Lower lobe of right lung (tissue), 2 donors: ENCODE measurements around the gene CEP192. TPM values are rescaled to one million over a fixed set of nuclear protein-coding genes. Genes with fewer than 3 reads are reported as not detected.

ENCODE experiments used
- ATAC-seq, 2 donors: fragments of 200-7000 bp; cut with Tn5 transposase; one replicate each; pipeline ENCODE4 v1.9.1; 2020 to 2022; ENCODE audit warnings: mild to moderate bottlenecking in 2 of 2, moderate library complexity in 2 of 2
- DNase-seq: peaks from one replicate; pipeline ENCODE4 v3.0.0-alpha.2; 2020
- H3K27ac ChIP-seq: fragments of 200-600 bp; one replicate; pipeline ENCODE4 v1.8.0; 2022
- H3K27me3 ChIP-seq: fragments of 200-600 bp; one replicate; pipeline ENCODE4 v1.8.0; 2022; ENCODE audit warnings: low read depth
- H3K36me3 ChIP-seq: fragments of 200-600 bp; one replicate; pipeline ENCODE4 v1.8.0; 2022; ENCODE audit warnings: mild to moderate bottlenecking
- H3K4me1 ChIP-seq: fragments of 200-600 bp; one replicate; pipeline ENCODE4 v1.8.0; 2022
- H3K4me3 ChIP-seq: fragments of 200-600 bp; one replicate; pipeline ENCODE4 v1.8.0; 2022; ENCODE audit warnings: mild to moderate bottlenecking
- H3K9me3 ChIP-seq: fragments of 200-600 bp; one replicate; pipeline ENCODE4 v1.8.0; 2022
- intact Hi-C: fragments of 100-400 bp; cut with DNase I; formaldehyde crosslinking; loops from one replicate; pipeline ENCODE4 v1.11.0; 2022
- total RNA-seq: library from RNA; stranded (reverse); fragmentation: NEBNext Ultra II Directional; extraction: Animal tissue kit (Norgen Biotek cat#: 25700); gene quantifications from one replicate; pipeline ENCODE4 v1.2.1, GENCODE V29; 2021
- TF ChIP-seq, protein P1 (sequence below): fragments of 200-600 bp; IDR thresholded peaks from one replicate; pipeline ENCODE4 v1.8.0; 2022; ENCODE audit warnings: antibody characterized with exemption, mild to moderate bottlenecking
- donor health status: DM: no; HTN: yes; CAD: no; lungs with severe emphysema.

Gene CEP192
- total RNA-seq, 1 donor from 2014 or later = 29.1 TPM

GRCh38 chr18:13103366-13103765 is 112.2 kb downstream of the CEP192 start:
- Histone ChIP-seq H3K4me3 (no peak overlapping the region), H3K27me3 (no peaks in the 10 kb centered on the region), H3K27ac (no peak overlapping the region), H3K9me3 (no peaks in the 10 kb centered on the region), H3K4me1 (no peaks in the 10 kb centered on the region), H3K36me3 (peaks cover 90% of the 10 kb centered on the region)
- ATAC-seq = no peak
- TF ChIP-seq, protein P1, sequence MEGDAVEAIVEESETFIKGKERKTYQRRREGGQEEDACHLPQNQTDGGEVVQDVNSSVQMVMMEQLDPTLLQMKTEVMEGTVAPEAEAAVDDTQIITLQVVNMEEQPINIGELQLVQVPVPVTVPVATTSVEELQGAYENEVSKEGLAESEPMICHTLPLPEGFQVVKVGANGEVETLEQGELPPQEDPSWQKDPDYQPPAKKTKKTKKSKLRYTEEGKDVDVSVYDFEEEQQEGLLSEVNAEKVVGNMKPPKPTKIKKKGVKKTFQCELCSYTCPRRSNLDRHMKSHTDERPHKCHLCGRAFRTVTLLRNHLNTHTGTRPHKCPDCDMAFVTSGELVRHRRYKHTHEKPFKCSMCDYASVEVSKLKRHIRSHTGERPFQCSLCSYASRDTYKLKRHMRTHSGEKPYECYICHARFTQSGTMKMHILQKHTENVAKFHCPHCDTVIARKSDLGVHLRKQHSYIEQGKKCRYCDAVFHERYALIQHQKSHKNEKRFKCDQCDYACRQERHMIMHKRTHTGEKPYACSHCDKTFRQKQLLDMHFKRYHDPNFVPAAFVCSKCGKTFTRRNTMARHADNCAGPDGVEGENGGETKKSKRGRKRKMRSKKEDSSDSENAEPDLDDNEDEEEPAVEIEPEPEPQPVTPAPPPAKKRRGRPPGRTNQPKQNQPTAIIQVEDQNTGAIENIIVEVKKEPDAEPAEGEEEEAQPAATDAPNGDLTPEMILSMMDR = peak; percentile 15
- DNase-seq = no peak
- intact Hi-C loops = no loop called here

GRCh38 chr18:13105059-13105458 is 113.9 kb downstream of the CEP192 start:
- ATAC-seq = no peak
- no peak overlapping the region for H3K27ac ChIP-seq
- TF ChIP-seq, protein P1 = no peak
- no peaks in the 10 kb centered on the region for H3K4me1 ChIP-seq
- peaks cover 88% of the 10 kb centered on the region for H3K36me3 ChIP-seq
- H3K27me3 ChIP-seq = no peaks in the 10 kb centered on the region
- H3K9me3 ChIP-seq = no peaks in the 10 kb centered on the region
- H3K4me3 ChIP-seq = no peak overlapping the region
- intact Hi-C loops = no loop called here
- DNase-seq = no peak

- no peak overlapping the region for H3K4me3 ChIP-seq
- H3K9me3 ChIP-seq = no peaks in the 10 kb centered on the region
- H3K36me3 ChIP-seq = peaks cover 73% of the 10 kb centered on the region
- intact Hi-C loops = no loop called here
- ATAC-seq (no peak), DNase-seq (no peak)
- TF ChIP-seq, protein P1 = no peak
- no peaks in the 10 kb centered on the region for H3K4me1 ChIP-seq
- H3K27ac ChIP-seq = no peak overlapping the region
- no peaks in the 10 kb centered on the region for H3K27me3 ChIP-seq
These were observed 115.9 kb downstream of the CEP192 start for GRCh38 chr18:13107074-13107473.

DNA sequence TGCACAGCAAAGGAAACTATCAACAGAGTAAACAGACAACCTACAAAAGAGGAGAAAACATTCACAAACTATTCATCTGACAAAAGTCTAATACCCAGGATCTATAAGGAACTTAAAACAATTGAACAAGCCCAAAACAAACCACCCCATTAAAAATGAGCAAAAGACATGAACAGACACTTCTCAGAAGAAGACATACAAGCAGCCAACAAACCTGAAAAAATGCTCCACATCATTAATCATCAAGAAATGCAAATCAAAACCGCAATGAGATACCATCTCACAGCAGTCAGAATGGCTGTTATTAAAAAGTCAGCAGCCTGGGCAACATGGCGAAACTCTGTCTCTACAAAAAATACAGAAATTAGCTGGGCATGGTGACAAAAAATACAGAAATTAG is 117.2 kb downstream of the CEP192 start:
- TF ChIP-seq, protein P1 = no peak
- Histone ChIP-seq H3K27me3 (no peaks in the 10 kb centered on the region), H3K9me3 (no peaks in the 10 kb centered on the region), H3K4me3 (no peak overlapping the region), H3K27ac (no peak overlapping the region), H3K36me3 (peaks cover 63% of the 10 kb centered on the region), H3K4me1 (no peaks in the 10 kb centered on the region)
- intact Hi-C loops = no loop called here
- DNase-seq (no peak), ATAC-seq (no peak)

DNA sequence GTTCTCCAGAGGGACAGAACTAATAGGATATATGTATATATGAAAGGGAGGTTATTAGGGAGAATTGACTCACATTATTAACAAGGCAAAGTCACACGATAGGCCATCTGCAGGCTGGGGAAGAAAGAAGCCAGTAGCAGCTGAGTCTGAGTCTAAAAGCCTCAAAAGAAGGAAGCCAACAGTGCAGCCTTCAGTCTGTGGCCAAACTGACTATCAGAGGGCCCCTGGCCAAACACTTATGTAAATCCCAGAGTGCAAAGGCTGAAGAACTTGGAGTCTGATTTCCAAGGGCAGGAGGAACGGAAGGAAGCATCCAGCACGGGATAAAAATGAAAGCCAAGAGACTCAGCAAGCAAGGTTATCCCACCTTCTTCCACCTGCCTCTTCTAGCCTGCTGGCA is 119.4 kb downstream of the CEP192 start:
- no peak overlapping the region for H3K27ac ChIP-seq
- H3K27me3 ChIP-seq = no peaks in the 10 kb centered on the region
- intact Hi-C loops = no loop called here
- H3K4me3 ChIP-seq = no peak overlapping the region
- peaks cover 57% of the 10 kb centered on the region for H3K36me3 ChIP-seq
- no peak for ATAC-seq
- no peaks in the 10 kb centered on the region for H3K9me3 ChIP-seq
- DNase-seq = no peak
- H3K4me1 ChIP-seq = no peaks in the 10 kb centered on the region
- TF ChIP-seq, protein P1 = no peak

DNA sequence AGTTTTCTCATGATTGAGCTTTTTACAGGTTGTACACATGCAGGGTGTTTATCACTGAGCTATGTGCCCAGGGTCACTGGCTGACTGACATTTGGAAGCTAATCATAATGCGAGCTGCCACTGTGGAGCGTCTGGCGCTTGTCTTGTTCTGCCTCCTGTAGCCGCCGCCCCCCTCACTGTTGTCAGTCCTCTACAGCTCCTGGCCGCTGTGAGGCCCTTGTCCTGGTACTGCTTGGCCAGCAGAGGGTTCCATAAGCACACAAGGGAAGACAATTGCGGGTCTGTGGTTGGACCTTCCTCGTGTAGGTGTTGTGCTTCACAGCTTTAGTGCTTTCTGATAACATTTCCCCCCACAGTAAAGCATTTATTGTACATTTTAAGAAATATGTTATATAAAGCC is 121.8 kb downstream of the CEP192 start:
- H3K27ac ChIP-seq = no peak overlapping the region
- peak in 1 of 2 donors; percentile 53 for ATAC-seq
- no peaks in the 10 kb centered on the region for H3K27me3 ChIP-seq
- H3K4me1 ChIP-seq = no peaks in the 10 kb centered on the region
- peaks cover 58% of the 10 kb centered on the region for H3K36me3 ChIP-seq
- intact Hi-C loops = no loop called here
- no peaks in the 10 kb centered on the region for H3K9me3 ChIP-seq
- DNase-seq = no peak
- no peak overlapping the region for H3K4me3 ChIP-seq
- TF ChIP-seq, protein P1 = peak; percentile 21
